Measurements from ENCODE around the gene ZNF385A. TPM values are rescaled to one million over a fixed set of nuclear protein-coding genes. Genes with fewer than 3 reads are reported as not detected.

The ZNF385A gene
- total and polyA plus RNA-seq, 9 of the 15 experiments (the other 6 are each of a cell fraction or from before 2014, with no cell fraction given) = 1.0 to 111 (median 7.7) TPM

DNA sequence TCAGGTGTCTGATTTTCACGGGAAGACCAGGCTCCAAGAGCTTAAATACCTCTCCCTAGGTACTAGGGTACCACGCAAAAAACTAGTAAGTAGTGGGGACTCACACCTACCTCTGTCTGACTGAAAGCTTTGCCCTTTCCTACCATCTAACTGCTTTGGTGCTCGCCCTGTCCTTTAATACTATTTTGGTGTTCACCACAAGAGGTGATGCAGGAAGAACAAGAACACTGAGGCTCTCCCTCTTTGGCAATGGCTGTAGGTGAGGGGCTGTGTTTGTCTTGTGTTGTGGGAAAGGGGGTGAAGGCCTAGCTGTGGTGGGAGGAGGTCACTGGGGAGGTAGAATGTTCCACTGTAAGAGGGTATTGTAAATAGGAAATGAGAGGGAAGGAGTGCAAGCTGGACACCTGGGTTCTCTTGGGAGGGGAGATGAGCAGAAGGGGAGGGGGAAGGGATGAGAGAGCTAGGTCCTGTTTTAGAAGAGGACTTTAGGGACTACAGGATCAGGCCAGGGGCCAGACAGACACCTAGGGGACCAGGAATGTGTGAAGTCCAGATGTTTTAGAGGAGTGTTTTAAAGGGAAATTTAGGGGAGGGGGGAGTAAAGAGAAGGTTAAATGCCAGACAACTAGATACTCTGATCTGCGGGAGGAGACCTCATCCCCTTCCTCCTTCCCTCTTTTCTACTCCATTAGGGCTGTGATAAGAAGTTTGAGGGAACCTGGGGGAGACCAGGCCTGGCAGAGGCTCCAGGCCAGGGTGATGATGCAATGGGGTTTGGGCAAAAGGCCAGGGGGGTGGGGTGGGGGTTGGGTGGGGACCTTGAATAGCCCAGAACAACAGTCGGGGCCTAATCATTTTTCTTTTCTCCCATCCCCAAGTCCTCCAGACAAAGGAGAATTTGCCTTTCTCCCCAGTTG, 32.4 kb upstream of the ZNF385A start (continued):
- TF ChIP-seq MIER1 (IDR thresholded peaks at IDR 0.05; ENCODE audit: low read depth) = no peak
- TF ChIP-seq, protein P1, sequence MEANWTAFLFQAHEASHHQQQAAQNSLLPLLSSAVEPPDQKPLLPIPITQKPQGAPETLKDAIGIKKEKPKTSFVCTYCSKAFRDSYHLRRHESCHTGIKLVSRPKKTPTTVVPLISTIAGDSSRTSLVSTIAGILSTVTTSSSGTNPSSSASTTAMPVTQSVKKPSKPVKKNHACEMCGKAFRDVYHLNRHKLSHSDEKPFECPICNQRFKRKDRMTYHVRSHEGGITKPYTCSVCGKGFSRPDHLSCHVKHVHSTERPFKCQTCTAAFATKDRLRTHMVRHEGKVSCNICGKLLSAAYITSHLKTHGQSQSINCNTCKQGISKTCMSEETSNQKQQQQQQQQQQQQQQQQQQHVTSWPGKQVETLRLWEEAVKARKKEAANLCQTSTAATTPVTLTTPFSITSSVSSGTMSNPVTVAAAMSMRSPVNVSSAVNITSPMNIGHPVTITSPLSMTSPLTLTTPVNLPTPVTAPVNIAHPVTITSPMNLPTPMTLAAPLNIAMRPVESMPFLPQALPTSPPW (CRISPR knock-in tag; IDR thresholded peaks at IDR 0.05) = peak; percentile 87
- TF ChIP-seq HDGF (IDR thresholded peaks at IDR 0.05) = peak; percentile 73; the same call in 1 of the 2 replicates
- no peak for TF ChIP-seq SMAD2 (IDR thresholded peaks at IDR 0.05; ENCODE audit: low read depth, low read length)
- no peak for TF ChIP-seq ZNF507 (tag; conservative IDR thresholded peaks at IDR 0.05)
- TF ChIP-seq ZNF311 (CRISPR knock-in tag; IDR thresholded peaks at IDR 0.05) = no peak
- TF ChIP-seq PCBP2 (IDR thresholded peaks at IDR 0.05; ENCODE audit: low read depth, low read length, poor library complexity, severe bottlenecking) = no peak
- no peak for TF ChIP-seq SRSF7 (optimal IDR thresholded peaks at IDR 0.05; ENCODE audit: low read depth, low read length)
- no peak for TF ChIP-seq MYNN (IDR thresholded peaks at IDR 0.05)
- no peak for TF ChIP-seq MYNN (CRISPR knock-in tag; IDR thresholded peaks at IDR 0.05)
- no peak for TF ChIP-seq NCOA1 (IDR thresholded peaks at IDR 0.05; ENCODE audit: low read depth)
- no peak for TF ChIP-seq ZNF431 (CRISPR knock-in tag; IDR thresholded peaks at IDR 0.05)
- TF ChIP-seq CCNT2 (IDR thresholded peaks at IDR 0.05; ENCODE audit: borderline replicate concordance, extremely low read depth, insufficient read length, low read depth, low read length) = no peak
- TF ChIP-seq BRD4 (IDR thresholded peaks at IDR 0.05) = no peak
- no peak for TF ChIP-seq MXI1 (IDR thresholded peaks at IDR 0.05; ENCODE audit: low read depth, low read length)
- TF ChIP-seq ZNF3 (CRISPR knock-in tag; IDR thresholded peaks at IDR 0.05) = no peak
- TF ChIP-seq ZNF146 (CRISPR knock-in tag; IDR thresholded peaks at IDR 0.05; ENCODE audit: unreplicated experiment) = no peak
- TF ChIP-seq, protein P2, sequence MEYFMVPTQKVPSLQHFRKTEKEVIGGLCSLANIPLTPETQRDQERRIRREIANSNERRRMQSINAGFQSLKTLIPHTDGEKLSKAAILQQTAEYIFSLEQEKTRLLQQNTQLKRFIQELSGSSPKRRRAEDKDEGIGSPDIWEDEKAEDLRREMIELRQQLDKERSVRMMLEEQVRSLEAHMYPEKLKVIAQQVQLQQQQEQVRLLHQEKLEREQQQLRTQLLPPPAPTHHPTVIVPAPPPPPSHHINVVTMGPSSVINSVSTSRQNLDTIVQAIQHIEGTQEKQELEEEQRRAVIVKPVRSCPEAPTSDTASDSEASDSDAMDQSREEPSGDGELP (CRISPR knock-in tag; IDR thresholded peaks at IDR 0.05; ENCODE audit: borderline replicate concordance) = no peak
- no peak for TF ChIP-seq NR2C2 (CRISPR knock-in tag; IDR thresholded peaks at IDR 0.05)
- TF ChIP-seq NR2C2 (tag; IDR thresholded peaks at IDR 0.05) = no peak
- TF ChIP-seq SNAPC5 (CRISPR knock-in tag; IDR thresholded peaks at IDR 0.05) = no peak
- no peak for TF ChIP-seq ZNF316 (IDR thresholded peaks at IDR 0.05)
- no peak for TF ChIP-seq CSDE1 (IDR thresholded peaks at IDR 0.05)
- no peak for TF ChIP-seq E2F5 (CRISPR knock-in tag; IDR thresholded peaks at IDR 0.05)
- TF ChIP-seq, protein P3, sequence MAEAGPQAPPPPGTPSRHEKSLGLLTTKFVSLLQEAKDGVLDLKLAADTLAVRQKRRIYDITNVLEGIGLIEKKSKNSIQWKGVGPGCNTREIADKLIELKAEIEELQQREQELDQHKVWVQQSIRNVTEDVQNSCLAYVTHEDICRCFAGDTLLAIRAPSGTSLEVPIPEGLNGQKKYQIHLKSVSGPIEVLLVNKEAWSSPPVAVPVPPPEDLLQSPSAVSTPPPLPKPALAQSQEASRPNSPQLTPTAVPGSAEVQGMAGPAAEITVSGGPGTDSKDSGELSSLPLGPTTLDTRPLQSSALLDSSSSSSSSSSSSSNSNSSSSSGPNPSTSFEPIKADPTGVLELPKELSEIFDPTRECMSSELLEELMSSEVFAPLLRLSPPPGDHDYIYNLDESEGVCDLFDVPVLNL (CRISPR knock-in tag; IDR thresholded peaks at IDR 0.05; ENCODE audit: low read depth) = no peak
- TF ChIP-seq ILK (tag; IDR thresholded peaks at IDR 0.05; ENCODE audit: borderline replicate concordance, low read depth) = no peak
